GM12878 (cell line): ENCODE data around the gene CACNG4. TPM values are rescaled to one million over a fixed set of nuclear protein-coding genes. Genes with fewer than 3 reads are reported as not detected.

Source experiments
- ATAC-seq: fragments of 200-7000 bp; cut with Tn5 transposase; 3 replicates; pipeline ENCODE4 v1.9.1; 2020; ENCODE audit warnings: mild to moderate bottlenecking, moderate library complexity
- BruUV-seq: library from RNA; stranded (reverse); fragments of 400-500 nt; replicated peaks from 2 replicates; lab custom pipeline; 2021; lab: Mats Ljungman, UMichigan
- CTCF ChIA-PET: fragments of 300-600 bp; sonication (Branson Sonifier 250); formaldehyde crosslinking; extraction: SDS; loops from one replicate; lab custom pipeline; 2021; ENCODE audit warnings: inconsistent platforms; lab: Yijun Ruan, JAX
- POLR2A ChIA-PET: fragments of 350-600 bp; formaldehyde crosslinking; extraction: SDS; loops from one replicate; lab custom pipeline; 2021; ENCODE audit warnings: inconsistent platforms; lab: Charles Lee
- RAD21 ChIA-PET: fragments of 300-600 bp; sonication (Branson Sonifier 250); formaldehyde crosslinking; loops from one replicate; lab custom pipeline; 2023; ENCODE audit warnings: antibody characterized with exemption; ENCODE audit not compliant: unreplicated experiment; lab: Charles Lee
- SMC1A ChIA-PET: fragments of 300-600 bp; sonication (Branson Sonifier 250); formaldehyde crosslinking; loops from one replicate; lab custom pipeline; 2023; ENCODE audit not compliant: unreplicated experiment, uncharacterized antibody; lab: Charles Lee
- DNase-seq: peaks from one replicate; pipeline ENCODE4 v3.0.0-alpha.2; 2011; ENCODE audit warnings: low read depth, low spot score
- FAIRE-seq: peaks from 3 replicates; lab custom pipeline; 2011; peaks lifted over from hg19 to GRCh38; lab: Jason Lieb, UNC
- H2AFZ ChIP-seq: 2 replicates; pipeline ENCODE4 v1.6.0; 2011; ENCODE audit warnings: low read depth, low read length, control low read depth; ENCODE audit not compliant: control insufficient read depth
- H3K27ac ChIP-seq: 2 replicates; pipeline ENCODE4 v1.5.1; 2011; ENCODE audit warnings: control low read depth; ENCODE audit not compliant: control insufficient read depth, insufficient read depth
- H3K27me3 ChIP-seq, 2 experiments: replicated peaks in 1 of 2; 2 replicates each; pipeline versions ENCODE4 v1.6.0 to v1.6.1; 2011; ENCODE audit warnings: low read length in 1 of 2; ENCODE audit not compliant: control insufficient read depth in 2 of 2, insufficient read depth in 2 of 2
- H3K36me3 ChIP-seq, 2 experiments: 2 replicates each; pipeline ENCODE4 v1.5.1; 2011; ENCODE audit warnings: low read length in 1 of 2; ENCODE audit not compliant: control insufficient read depth in 2 of 2, insufficient read depth in 2 of 2
- H3K4me1 ChIP-seq: 2 replicates; pipeline ENCODE4 v1.6.1; 2011; ENCODE audit warnings: mild to moderate bottlenecking, low read length, moderate library complexity, mixed read lengths; ENCODE audit not compliant: control insufficient read depth, insufficient read depth
- H3K4me2 ChIP-seq: 2 replicates; pipeline ENCODE4 v1.6.0; 2011; ENCODE audit warnings: control low read depth; ENCODE audit not compliant: control insufficient read depth, insufficient read depth
- H3K4me3 ChIP-seq: fragments of 200-600 bp; sonication (generic); 2 replicates; pipeline ENCODE4 v1.5.1; 2016
- H3K79me2 ChIP-seq: 2 replicates; pipeline ENCODE4 v1.6.0; 2011; ENCODE audit warnings: low read length; ENCODE audit not compliant: control insufficient read depth, insufficient read depth
- H3K9ac ChIP-seq: 2 replicates; pipeline ENCODE4 v1.8.0; 2011; ENCODE audit warnings: low read length, control low read depth, mixed read lengths; ENCODE audit not compliant: control insufficient read depth, insufficient read depth
- H3K9me3 ChIP-seq: replicated peaks from 3 replicates; pipeline ENCODE4 v1.5.1; 2011; ENCODE audit warnings: mild to moderate bottlenecking, low read length; ENCODE audit not compliant: control insufficient read depth, insufficient read depth
- H4K20me1 ChIP-seq: 2 replicates; pipeline ENCODE4 v1.6.0; 2011; ENCODE audit not compliant: control insufficient read depth, insufficient read depth
- EED ChIP-seq: sonication (generic); IDR thresholded peaks from 2 replicates; pipeline ENCODE4 v1.6.1; 2016; ENCODE audit warnings: antibody characterized with exemption, low read depth
- EGR1 ChIP-seq, 2 experiments: IDR thresholded peaks; 1 replicate in 1 of 2; 2 replicates in 1 of 2; pipeline ENCODE4 v1.6.1; 2011 to 2012; ENCODE audit warnings: low read depth in 2 of 2, low read length in 2 of 2, borderline replicate concordance in 1 of 2, mild to moderate bottlenecking in 1 of 2, moderate library complexity in 1 of 2
- FOXK2 ChIP-seq: fragments of 450-650 bp; IDR thresholded peaks from 2 replicates; pipeline ENCODE4 v1.6.1; 2017; ENCODE audit warnings: mild to moderate bottlenecking, moderate library complexity
- KDM1A ChIP-seq: fragments of 200-600 bp; sonication (generic); IDR thresholded peaks from 2 replicates; pipeline ENCODE4 v1.6.1; 2016; ENCODE audit warnings: borderline replicate concordance
- TCF3 ChIP-seq: IDR thresholded peaks from 2 replicates; pipeline ENCODE4 v1.6.1; 2012; ENCODE audit warnings: low read depth, mild to moderate bottlenecking, low read length, borderline replicate concordance; ENCODE audit not compliant: insufficient read depth
- ZNF384 ChIP-seq: IDR thresholded peaks from 2 replicates; pipeline ENCODE4 v1.6.1; 2012; ENCODE audit warnings: low read depth, mild to moderate bottlenecking, low read length, improper control_type of control experiment, borderline replicate concordance
- WGBS: methylation state at CpG from one replicate; pipeline ENCODE4 v1.1.6; 2016; ENCODE audit warnings: low lambda C conversion rate; ENCODE audit not compliant: insufficient replicate concordance, insufficient coverage; ENCODE audit errors: missing lambda C conversion rate; 5-methylcytosine and 5-hydroxymethylcytosine counted together
- in situ Hi-C: fragments of 300-500 bp; cut with MboI; formaldehyde crosslinking; loops from 9 replicates; pipeline ENCODE4 v1.14.3; 2018; ENCODE audit warnings: mixed read lengths
- intact Hi-C: fragments of 100-400 bp; cut with micrococcal nuclease; formaldehyde crosslinking; loops from one replicate; pipeline ENCODE4 v1.14.2; 2022; ENCODE audit not compliant: unreplicated experiment
- polyA plus RNA-seq, 11 experiments: library from polyadenylated mRNA; depleted of rRNA in 4 of 11; unstranded in 6 of 11; stranded (reverse) in 5 of 11; fragments of >200 nt; fragmentation: Nextera tagmentation in 4 of 11; fragmentation: Illumina TruSeq in 1 of 11; extraction: Ambion mirVana in 4 of 11; extraction: Trizol in 1 of 11; gene quantifications; 1 replicate in 1 of 11; 2 replicates in 10 of 11; pipeline versions ENCODE4 v1.2.1 to v1.2.3, GENCODE V29; 2011 to 2016; ENCODE audit warnings: inconsistent platforms in 2 of 11, missing spikeins in 2 of 11, low read depth in 1 of 11
- total RNA-seq, 4 experiments: library from RNA; depleted of rRNA in 3 of 4; stranded (reverse); fragments of >200 nt in 3 of 4; fragmentation: Illumina TruSeq in 1 of 4; extraction: Trizol in 1 of 4; gene quantifications; 2 replicates each; pipeline versions ENCODE4 v1.2.1 to v1.2.3, GENCODE V29; 2013 to 2021
- TF ChIP-seq, protein P1 (sequence below): IDR thresholded peaks from 2 replicates; pipeline ENCODE4 v1.6.1; 2011; ENCODE audit warnings: mild to moderate bottlenecking, low read depth, low read length, moderate library complexity; ENCODE audit not compliant: insufficient replicate concordance
- TF ChIP-seq, protein P2 (sequence below): fragments of 450-650 bp; IDR thresholded peaks from 2 replicates; pipeline ENCODE4 v1.6.1; 2017; ENCODE audit warnings: mild to moderate bottlenecking
- TF ChIP-seq, protein P3 (sequence below): fragments of 450-650 bp; IDR thresholded peaks from 2 replicates; pipeline ENCODE4 v1.6.1; 2016; ENCODE audit warnings: mild to moderate bottlenecking

CACNG4 gene
- total and polyA plus RNA-seq, 10 of the 15 experiments (the other 5 are each of a cell fraction or from before 2014, with no cell fraction given), result 0.08 TPM; not detected in 8

DNA sequence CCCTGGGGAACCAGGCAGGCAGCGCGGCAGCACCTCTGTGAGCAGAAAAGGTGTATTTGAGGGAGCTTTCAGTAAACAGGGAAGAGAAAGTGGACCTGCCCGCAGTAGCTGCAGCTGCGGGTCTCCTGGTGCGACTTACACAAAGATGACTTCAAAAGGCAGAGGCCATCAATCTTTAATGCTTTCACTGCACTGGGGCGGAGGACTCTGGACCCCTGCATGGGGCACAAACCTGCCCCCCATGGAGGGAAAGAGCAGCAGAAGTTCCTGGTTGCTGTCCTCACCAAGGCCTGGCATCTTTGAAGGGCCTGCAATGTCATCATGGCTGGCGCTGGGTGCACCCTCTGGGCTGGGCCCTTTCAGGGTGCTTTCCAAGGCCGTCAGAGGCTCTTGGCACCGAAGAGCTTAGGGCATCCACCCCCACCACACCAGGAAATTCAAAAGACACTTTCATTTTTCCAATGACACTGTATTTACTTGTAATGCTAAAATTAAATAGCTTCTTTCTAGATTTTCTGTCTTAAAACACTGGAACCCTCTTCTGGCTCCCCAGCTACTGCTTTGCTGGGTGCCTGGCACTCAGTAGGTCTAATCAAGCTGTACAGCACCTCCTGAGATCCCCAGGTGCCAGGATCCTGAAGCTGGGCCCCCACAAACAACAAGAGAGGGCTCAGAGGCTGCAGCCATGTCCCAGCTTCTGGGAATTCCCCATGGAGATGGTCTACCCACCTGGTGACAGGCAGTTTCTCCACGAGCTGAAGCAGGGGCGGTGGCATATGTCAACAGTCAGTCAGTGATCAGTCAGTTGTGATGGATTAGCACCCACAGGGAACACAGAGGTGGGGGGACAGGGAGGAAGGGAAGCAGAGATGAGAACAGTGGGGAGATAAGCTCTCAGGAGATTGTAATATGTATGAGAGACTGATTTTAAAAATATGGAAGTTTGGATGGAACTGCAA lies 77.7 kb downstream of the CACNG4 start:
- SMC1A ChIA-PET, result interaction anchor here (0.5 to 2.7 kb wide), 6 partner anchors 34 to 328 kb away, joined by 3 to 13 read pairs (median 4); no protein-coding TSS in a partner anchor
- H3K4me1 ChIP-seq, result no peaks in the 10 kb centered on the region
- H3K9ac ChIP-seq, result no peak overlapping the region
- no peaks in the 10 kb centered on the region for H3K36me3 ChIP-seq
- POLR2A ChIA-PET, result interaction anchor here (0.5 to 1.1 kb wide), 2 partner anchors 39 to 576 kb away, joined by 3 read pairs; no protein-coding TSS in a partner anchor
- H3K27ac ChIP-seq, result no peak overlapping the region
- TF ChIP-seq FOXK2, result no peak
- no peak for TF ChIP-seq EGR1 (IDR thresholded peaks at IDR 0.05; ENCODE audit: borderline replicate concordance in 1 of 2, low read depth in 2 of 2, low read length in 2 of 2)
- TF ChIP-seq, protein P1, sequence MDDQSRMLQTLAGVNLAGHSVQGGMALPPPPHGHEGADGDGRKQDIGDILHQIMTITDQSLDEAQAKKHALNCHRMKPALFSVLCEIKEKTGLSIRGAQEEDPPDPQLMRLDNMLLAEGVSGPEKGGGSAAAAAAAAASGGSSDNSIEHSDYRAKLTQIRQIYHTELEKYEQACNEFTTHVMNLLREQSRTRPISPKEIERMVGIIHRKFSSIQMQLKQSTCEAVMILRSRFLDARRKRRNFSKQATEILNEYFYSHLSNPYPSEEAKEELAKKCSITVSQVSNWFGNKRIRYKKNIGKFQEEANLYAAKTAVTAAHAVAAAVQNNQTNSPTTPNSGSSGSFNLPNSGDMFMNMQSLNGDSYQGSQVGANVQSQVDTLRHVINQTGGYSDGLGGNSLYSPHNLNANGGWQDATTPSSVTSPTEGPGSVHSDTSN, result peak; percentile 42
- no peak for TF ChIP-seq KDM1A
- TF ChIP-seq, protein P2, sequence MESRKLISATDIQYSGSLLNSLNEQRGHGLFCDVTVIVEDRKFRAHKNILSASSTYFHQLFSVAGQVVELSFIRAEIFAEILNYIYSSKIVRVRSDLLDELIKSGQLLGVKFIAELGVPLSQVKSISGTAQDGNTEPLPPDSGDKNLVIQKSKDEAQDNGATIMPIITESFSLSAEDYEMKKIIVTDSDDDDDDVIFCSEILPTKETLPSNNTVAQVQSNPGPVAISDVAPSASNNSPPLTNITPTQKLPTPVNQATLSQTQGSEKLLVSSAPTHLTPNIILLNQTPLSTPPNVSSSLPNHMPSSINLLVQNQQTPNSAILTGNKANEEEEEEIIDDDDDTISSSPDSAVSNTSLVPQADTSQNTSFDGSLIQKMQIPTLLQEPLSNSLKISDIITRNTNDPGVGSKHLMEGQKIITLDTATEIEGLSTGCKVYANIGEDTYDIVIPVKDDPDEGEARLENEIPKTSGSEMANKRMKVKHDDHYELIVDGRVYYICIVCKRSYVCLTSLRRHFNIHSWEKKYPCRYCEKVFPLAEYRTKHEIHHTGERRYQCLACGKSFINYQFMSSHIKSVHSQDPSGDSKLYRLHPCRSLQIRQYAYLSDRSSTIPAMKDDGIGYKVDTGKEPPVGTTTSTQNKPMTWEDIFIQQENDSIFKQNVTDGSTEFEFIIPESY, result no peak
- TF ChIP-seq, protein P3, sequence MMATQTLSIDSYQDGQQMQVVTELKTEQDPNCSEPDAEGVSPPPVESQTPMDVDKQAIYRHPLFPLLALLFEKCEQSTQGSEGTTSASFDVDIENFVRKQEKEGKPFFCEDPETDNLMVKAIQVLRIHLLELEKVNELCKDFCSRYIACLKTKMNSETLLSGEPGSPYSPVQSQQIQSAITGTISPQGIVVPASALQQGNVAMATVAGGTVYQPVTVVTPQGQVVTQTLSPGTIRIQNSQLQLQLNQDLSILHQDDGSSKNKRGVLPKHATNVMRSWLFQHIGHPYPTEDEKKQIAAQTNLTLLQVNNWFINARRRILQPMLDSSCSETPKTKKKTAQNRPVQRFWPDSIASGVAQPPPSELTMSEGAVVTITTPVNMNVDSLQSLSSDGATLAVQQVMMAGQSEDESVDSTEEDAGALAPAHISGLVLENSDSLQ, result peak; percentile 75
- TF ChIP-seq TCF3, result no peak
- TF ChIP-seq EED, result 0 out of 2 replicates have a peak, but pooled peaks have one; percentile 20
- TF ChIP-seq ZNF384, result no peak
- 49% methylated on average over 11 of the region's 11 CpGs for WGBS
- ATAC-seq (peak; percentile 78), FAIRE-seq (no peak), DNase-seq (no peak)
- RAD21 ChIA-PET, result interaction anchor here (1.8 to 2.1 kb wide), 2 partner anchors 10 to 39 kb away, joined by 4 to 14 read pairs; no protein-coding TSS in a partner anchor
- H3K79me2 ChIP-seq, result no peaks in the 10 kb centered on the region
- H4K20me1 ChIP-seq, result no peaks in the 10 kb centered on the region
- BruUV-seq, result no TSS peak
- H3K4me3 ChIP-seq, result no peak overlapping the region
- H3K27me3 ChIP-seq, result no peaks in the 10 kb centered on the region
- no peak overlapping the region for H3K4me2 ChIP-seq
- CTCF ChIA-PET, result interaction anchor here (0.9 to 3.0 kb wide), 2 partner anchors 22 to 40 kb away, joined by 3 to 9 read pairs; no protein-coding TSS in a partner anchor
- H3K9me3 ChIP-seq, result no peaks in the 10 kb centered on the region; the same call in 2 of the 3 replicates
- in situ Hi-C loops (no loop called here), intact Hi-C loops (no loop called here)
- no peak overlapping the region for H2AFZ ChIP-seq
